Neutrophil (primary cell): ENCODE data around the gene SMYD3.

Experiments
- H3K27ac ChIP-seq: fragments of 200-600 bp; sonication (generic); 2 replicates; pipeline ENCODE4 v1.5.1; 2016; ENCODE audit warnings: mild to moderate bottlenecking, moderate library complexity
- H3K27me3 ChIP-seq: fragments of 200-600 bp; sonication (generic); 2 replicates; pipeline ENCODE4 v1.6.0; 2016; ENCODE audit warnings: mild to moderate bottlenecking
- H3K36me3 ChIP-seq: fragments of 200-600 bp; sonication (generic); 2 replicates; pipeline ENCODE4 v1.5.1; 2017
- H3K4me1 ChIP-seq, 2 experiments: fragments of 200-600 bp in 1 of 2; sonication (generic) in 1 of 2; 1 replicate in 1 of 2; 2 replicates in 1 of 2; pipeline versions ENCODE4 v1.5.1 to v1.6.1; 2013 to 2016; ENCODE audit warnings: low read depth in 1 of 2, low read length in 1 of 2, mild to moderate bottlenecking in 1 of 2, moderate library complexity in 1 of 2; ENCODE audit not compliant: control insufficient read depth in 1 of 2, insufficient read depth in 1 of 2
- H3K4me3 ChIP-seq, 2 experiments: fragments of 200-600 bp in 1 of 2; sonication (generic) in 1 of 2; 1 replicate in 1 of 2; 2 replicates in 1 of 2; pipeline ENCODE4 v1.5.1; 2013 to 2016; ENCODE audit warnings: low read depth in 1 of 2, low read length in 1 of 2, mild to moderate bottlenecking in 1 of 2, moderate library complexity in 1 of 2
- H3K9me3 ChIP-seq: fragments of 200-600 bp; sonication (generic); 2 replicates; pipeline ENCODE4 v1.5.1; 2016
- TF ChIP-seq, protein P1 (sequence below): fragments of 200-600 bp; sonication (generic); IDR thresholded peaks from 2 replicates; pipeline ENCODE4 v1.5.1; 2016; ENCODE audit warnings: antibody characterized with exemption

Gene SMYD3

DNA sequence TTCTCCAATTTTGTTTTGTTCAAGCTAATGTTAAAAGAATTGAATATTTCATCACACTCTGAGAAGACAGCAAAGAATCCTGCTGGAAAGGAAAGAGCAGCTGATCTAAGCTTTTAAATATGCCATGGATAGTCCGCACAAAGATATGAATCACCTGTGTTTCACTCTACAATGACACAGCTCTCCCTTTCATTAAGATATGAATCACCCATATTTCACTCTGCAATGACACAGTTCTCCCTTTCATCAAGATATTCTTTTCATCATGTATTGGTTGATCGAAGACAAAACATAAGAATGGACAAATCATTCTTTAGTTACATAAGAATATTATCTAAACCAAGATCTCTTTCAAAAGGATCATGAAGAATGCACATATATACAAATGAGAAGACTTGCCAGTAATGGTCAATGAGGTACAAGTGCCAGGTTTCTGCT lies 367.3 kb downstream of the SMYD3 start:
- TF ChIP-seq, protein P1, sequence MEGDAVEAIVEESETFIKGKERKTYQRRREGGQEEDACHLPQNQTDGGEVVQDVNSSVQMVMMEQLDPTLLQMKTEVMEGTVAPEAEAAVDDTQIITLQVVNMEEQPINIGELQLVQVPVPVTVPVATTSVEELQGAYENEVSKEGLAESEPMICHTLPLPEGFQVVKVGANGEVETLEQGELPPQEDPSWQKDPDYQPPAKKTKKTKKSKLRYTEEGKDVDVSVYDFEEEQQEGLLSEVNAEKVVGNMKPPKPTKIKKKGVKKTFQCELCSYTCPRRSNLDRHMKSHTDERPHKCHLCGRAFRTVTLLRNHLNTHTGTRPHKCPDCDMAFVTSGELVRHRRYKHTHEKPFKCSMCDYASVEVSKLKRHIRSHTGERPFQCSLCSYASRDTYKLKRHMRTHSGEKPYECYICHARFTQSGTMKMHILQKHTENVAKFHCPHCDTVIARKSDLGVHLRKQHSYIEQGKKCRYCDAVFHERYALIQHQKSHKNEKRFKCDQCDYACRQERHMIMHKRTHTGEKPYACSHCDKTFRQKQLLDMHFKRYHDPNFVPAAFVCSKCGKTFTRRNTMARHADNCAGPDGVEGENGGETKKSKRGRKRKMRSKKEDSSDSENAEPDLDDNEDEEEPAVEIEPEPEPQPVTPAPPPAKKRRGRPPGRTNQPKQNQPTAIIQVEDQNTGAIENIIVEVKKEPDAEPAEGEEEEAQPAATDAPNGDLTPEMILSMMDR, result no peak
- Histone ChIP-seq H3K4me3 (no peak overlapping the region), H3K27ac (no peak overlapping the region)

DNA sequence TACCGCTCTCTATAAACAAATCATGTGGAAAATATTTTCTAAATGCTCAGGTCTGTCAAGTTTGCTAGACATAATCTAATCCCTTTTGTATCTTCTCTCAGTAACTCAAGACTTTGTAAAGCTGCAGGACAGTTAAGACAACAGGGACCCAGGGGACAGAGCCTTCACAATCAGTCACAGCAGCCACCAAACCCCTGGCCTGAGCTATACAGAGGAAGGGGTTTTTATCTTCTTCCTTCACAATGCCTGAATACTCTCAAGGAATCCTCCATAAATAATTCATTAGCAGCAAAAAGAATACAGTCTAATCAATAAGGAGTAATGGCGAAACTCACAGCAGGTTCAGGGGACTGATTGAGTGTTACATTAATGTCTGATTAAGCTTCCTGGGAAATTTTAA lies 368.3 kb downstream of the SMYD3 start:
- Histone ChIP-seq H3K36me3 (no peaks in the 10 kb centered on the region), H3K4me3 (no peak overlapping the region), H3K27ac (no peak overlapping the region), H3K9me3 (no peaks in the 10 kb centered on the region), H3K4me1 (no peaks in the 10 kb centered on the region), H3K27me3 (no peaks in the 10 kb centered on the region)
- TF ChIP-seq, protein P1, result no peak

More for the DNA sequence above, 367.3 kb downstream of the SMYD3 start:
- Histone ChIP-seq H3K36me3 (no peaks in the 10 kb centered on the region), H3K27me3 (no peaks in the 10 kb centered on the region), H3K4me1 (no peaks in the 10 kb centered on the region), H3K9me3 (no peaks in the 10 kb centered on the region)

DNA sequence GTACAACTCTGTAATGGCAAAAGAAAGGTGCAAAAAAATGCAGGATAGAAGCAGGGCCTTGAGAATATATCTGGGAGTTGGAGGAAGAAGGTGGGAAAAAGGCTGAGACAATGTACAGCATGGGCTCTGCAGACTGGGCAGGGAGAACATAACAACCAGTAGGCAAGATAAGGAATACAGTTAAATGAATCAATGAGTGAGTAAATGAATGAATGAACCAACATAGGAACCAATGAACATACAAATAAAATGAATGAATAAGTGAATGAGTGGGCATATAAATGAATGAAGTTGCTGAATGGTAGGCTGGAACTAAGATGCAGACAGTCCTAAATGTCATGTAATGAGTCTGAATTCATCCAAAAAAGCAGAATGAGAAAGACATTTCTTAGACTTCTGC lies 370.6 kb downstream of the SMYD3 start:
- Histone ChIP-seq H3K4me3 (no peak overlapping the region), H3K9me3 (no peaks in the 10 kb centered on the region), H3K27me3 (no peaks in the 10 kb centered on the region), H3K36me3 (no peaks in the 10 kb centered on the region), H3K4me1 (no peaks in the 10 kb centered on the region), H3K27ac (no peak overlapping the region)
- TF ChIP-seq, protein P1, result no peak

DNA sequence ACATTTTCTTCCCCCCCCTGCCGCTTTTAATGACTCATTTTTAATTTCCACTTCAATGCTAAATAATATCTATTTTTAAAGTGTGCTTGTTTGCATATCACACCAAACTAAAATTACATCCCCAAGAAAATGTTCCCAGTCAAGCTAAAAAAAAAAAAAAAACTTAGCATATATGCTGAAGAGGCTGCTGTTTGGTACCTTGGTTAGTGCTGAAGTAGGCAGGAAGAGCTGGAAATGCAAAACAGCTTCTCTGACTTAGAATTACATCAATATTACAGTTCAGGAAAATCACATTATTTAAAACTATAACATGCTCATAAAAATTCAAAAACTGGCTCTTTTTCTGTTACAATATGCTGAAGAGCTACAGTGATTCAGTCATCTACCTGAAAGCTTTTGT lies 372.3 kb downstream of the SMYD3 start:
- Histone ChIP-seq H3K36me3 (no peaks in the 10 kb centered on the region), H3K4me3 (no peak overlapping the region), H3K9me3 (no peaks in the 10 kb centered on the region), H3K27ac (no peak overlapping the region), H3K4me1 (no peaks in the 10 kb centered on the region), H3K27me3 (no peaks in the 10 kb centered on the region)
- TF ChIP-seq, protein P1, result no peak

DNA sequence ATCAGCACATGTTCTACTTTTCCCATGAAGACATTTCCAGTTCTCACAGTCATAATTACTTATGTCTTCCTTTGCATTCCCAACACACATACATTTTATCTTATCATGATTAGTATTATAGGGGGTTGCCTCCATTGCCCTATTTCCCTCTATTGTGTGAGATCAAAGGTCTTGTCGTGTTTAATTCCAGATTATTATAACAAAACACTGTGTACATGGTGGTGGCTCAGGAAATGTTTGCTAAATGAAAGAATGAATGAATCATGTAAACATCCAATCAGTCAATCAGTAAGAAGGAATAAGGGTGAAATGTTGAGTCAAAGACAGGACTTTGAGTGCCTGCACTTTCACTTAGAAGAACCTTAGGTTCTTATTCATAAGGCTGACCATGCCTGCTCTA lies 376.0 kb downstream of the SMYD3 start:
- H3K4me1 ChIP-seq, result no peaks in the 10 kb centered on the region
- no peak overlapping the region for H3K27ac ChIP-seq
- H3K4me3 ChIP-seq, result no peak overlapping the region
- no peaks in the 10 kb centered on the region for H3K9me3 ChIP-seq
- no peaks in the 10 kb centered on the region for H3K27me3 ChIP-seq
- TF ChIP-seq, protein P1, result no peak
- no peaks in the 10 kb centered on the region for H3K36me3 ChIP-seq
